Caco-2 (cell line): ENCODE data around the gene CCDC3. TPM values are rescaled to one million over a fixed set of nuclear protein-coding genes. Genes with fewer than 3 reads are reported as not detected.

Experiments
- BruUV-seq: library from RNA; stranded (reverse); fragments of 400-500 nt; replicated peaks from 2 replicates; lab custom pipeline; 2021; lab: Mats Ljungman, UMichigan
- CTCF ChIA-PET: fragments of 300-600 bp; sonication (Branson Sonifier 250); formaldehyde crosslinking; loops from one replicate; lab custom pipeline; 2022; ENCODE audit warnings: antibody characterized with exemption; lab: Charles Lee
- POLR2A ChIA-PET: fragments of 300-600 bp; sonication (Branson Sonifier 250); formaldehyde crosslinking; loops from one replicate; lab custom pipeline; 2022; ENCODE audit warnings: antibody characterized with exemption; lab: Charles Lee
- DNase-seq, 2 experiments: peaks; one replicate each; pipeline versions ENCODE4 v3.0.0 to v3.0.0-alpha.2; 2020 to 2022
- H3K27me3 ChIP-seq: replicated peaks from 2 replicates; pipeline ENCODE4 v1.6.0; 2011; ENCODE audit warnings: low read length; ENCODE audit not compliant: control insufficient read depth, insufficient read depth
- H3K36me3 ChIP-seq: 2 replicates; pipeline ENCODE4 v1.5.1; 2011; ENCODE audit warnings: low read length; ENCODE audit not compliant: control insufficient read depth, insufficient read depth
- H3K4me1 ChIP-seq: fragments of 250-450 bp; sonication (Bioruptor Pico); 2 replicates; pipeline ENCODE4 v1.5.1; 2020; ENCODE audit warnings: mild to moderate bottlenecking
- H3K4me3 ChIP-seq: 2 replicates; pipeline ENCODE4 v1.5.1; 2011; ENCODE audit warnings: low read depth, mild to moderate bottlenecking, control low read depth, low read length
- H3K9me3 ChIP-seq: fragments of 250-450 bp; sonication (Bioruptor Pico); 2 replicates; pipeline ENCODE4 v1.5.1; 2020; ENCODE audit warnings: mild to moderate bottlenecking, moderate library complexity
- H3K27ac Mint-ChIP-seq: one replicate; pipeline ENCODE4 v1.8.0; 2022; ENCODE audit warnings: mixed read lengths; ENCODE audit not compliant: unreplicated experiment
- H3K27me3 Mint-ChIP-seq: one replicate; pipeline ENCODE4 v1.8.0; 2022; ENCODE audit warnings: mixed read lengths; ENCODE audit not compliant: insufficient read depth, unreplicated experiment
- H3K36me3 Mint-ChIP-seq: one replicate; pipeline ENCODE4 v1.8.0; 2022; ENCODE audit warnings: mild to moderate bottlenecking, mixed read lengths; ENCODE audit not compliant: insufficient read depth, unreplicated experiment
- H3K4me1 Mint-ChIP-seq: one replicate; pipeline ENCODE4 v1.8.0; 2022; ENCODE audit warnings: low read depth, mixed read lengths; ENCODE audit not compliant: unreplicated experiment
- H3K4me3 Mint-ChIP-seq: one replicate; pipeline ENCODE4 v1.8.0; 2022; ENCODE audit warnings: mild to moderate bottlenecking, moderate library complexity, mixed read lengths; ENCODE audit not compliant: unreplicated experiment
- H3K9me3 Mint-ChIP-seq: one replicate; pipeline ENCODE4 v1.8.0; 2022; ENCODE audit warnings: mixed read lengths; ENCODE audit not compliant: unreplicated experiment
- CTCF ChIP-seq, 2 experiments: fragments of 200-600 bp in 1 of 2; IDR thresholded peaks; 1 replicate in 1 of 2; 2 replicates in 1 of 2; pipeline versions ENCODE4 v1.5.1 to v1.8.0; 2011 to 2022; ENCODE audit warnings: antibody characterized with exemption in 1 of 2, control low read depth in 1 of 2, inconsistent platforms in 1 of 2, low read depth in 1 of 2, low read length in 1 of 2, mild to moderate bottlenecking in 1 of 2, moderate library complexity in 1 of 2; ENCODE audit not compliant: insufficient read depth in 1 of 2, severe bottlenecking in 1 of 2, unreplicated experiment in 1 of 2
- intact Hi-C: fragments of 100-400 bp; cut with micrococcal nuclease; formaldehyde crosslinking; loops from one replicate; pipeline ENCODE4 v1.10.0; 2022; ENCODE audit not compliant: unreplicated experiment
- total RNA-seq: library from RNA; stranded (reverse); gene quantifications from 2 replicates; pipeline ENCODE4 v1.2.3, GENCODE V29; 2022

The CCDC3 gene
- total RNA-seq, 1 experiment from 2014 or later: 3.2 TPM

GRCh38 chr10:12966067-12966466 lies 35.4 kb downstream of the CCDC3 start:
- CTCF ChIA-PET: no interaction called here

DNA sequence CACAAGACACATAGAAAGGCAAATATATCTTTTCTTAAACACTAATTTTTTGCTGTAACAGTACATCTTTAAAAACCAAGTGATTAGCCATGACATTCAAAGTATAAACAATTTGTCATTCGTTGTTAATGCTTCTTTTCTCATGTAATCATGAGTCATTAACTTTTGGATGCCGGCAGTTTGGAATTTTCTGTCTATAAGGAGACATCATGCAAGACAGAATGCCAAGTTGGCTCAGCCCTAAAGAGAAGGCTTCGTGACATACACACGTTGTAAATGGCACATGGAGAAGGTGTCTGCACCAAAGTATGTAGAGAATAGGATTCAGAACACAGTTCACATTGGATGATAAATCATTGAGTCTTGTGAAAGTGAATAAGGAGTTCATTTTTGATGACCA lies 35.9 kb downstream of the CCDC3 start:
- H3K4me1 ChIP-seq: peaks cover 6% of the 10 kb centered on the region

More at GRCh38 chr10:12966067-12966466, 35.4 kb downstream of the CCDC3 start:
- H3K36me3 ChIP-seq: no peaks in the 10 kb centered on the region
- peaks cover 1% of the 10 kb centered on the region; the same call in 1 of the 2 replicates for H3K4me1 ChIP-seq
- POLR2A ChIA-PET: no interaction called here
- no peak overlapping the region for H3K4me3 ChIP-seq
- H3K36me3 Mint-ChIP-seq: no peaks in the 10 kb centered on the region
- TF ChIP-seq CTCF (IDR thresholded peaks at IDR 0.05; ENCODE audit: insufficient read depth in 1 of 2, low read depth in 1 of 2, low read length in 1 of 2, severe bottlenecking in 1 of 2, unreplicated experiment in 1 of 2): no peak
- H3K27ac Mint-ChIP-seq: no peak overlapping the region
- no TSS peak for BruUV-seq
- peaks cover 9% of the 10 kb centered on the region for H3K27me3 Mint-ChIP-seq
- peaks cover 16% of the 10 kb centered on the region for H3K9me3 Mint-ChIP-seq
- no peaks in the 10 kb centered on the region for H3K4me1 Mint-ChIP-seq
- DNase-seq: no peak
- no peaks in the 10 kb centered on the region for H3K27me3 ChIP-seq
- H3K4me3 Mint-ChIP-seq: no peak overlapping the region
- peaks cover 7% of the 10 kb centered on the region for H3K9me3 ChIP-seq
- intact Hi-C loops: no loop called here

DNA sequence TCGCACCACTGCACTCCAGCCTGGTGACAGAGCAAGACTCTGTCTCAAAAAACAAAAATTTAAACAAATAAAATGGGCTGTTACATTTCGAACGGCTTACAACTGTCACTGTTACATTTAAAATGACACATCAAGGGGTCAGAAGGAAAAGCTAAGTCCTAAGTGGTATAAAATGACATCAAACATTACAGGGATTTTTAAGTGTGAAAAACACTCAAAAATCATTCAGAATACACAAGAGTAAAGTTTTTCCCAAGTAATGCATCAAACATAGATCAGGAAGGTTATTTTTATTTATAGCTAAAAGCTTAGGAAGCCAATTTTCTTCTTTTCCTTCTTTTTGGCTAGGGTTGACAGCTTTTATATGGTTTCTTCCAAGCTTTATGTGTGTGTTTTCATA lies 39.0 kb downstream of the CCDC3 start:
- H3K27me3 ChIP-seq: no peaks in the 10 kb centered on the region
- Mint-ChIP-seq H3K4me3 (no peak overlapping the region), H3K27ac (no peak overlapping the region), H3K4me1 (peaks cover 8% of the 10 kb centered on the region), H3K36me3 (no peaks in the 10 kb centered on the region), H3K27me3 (peaks cover 5% of the 10 kb centered on the region), H3K9me3 (peaks cover 7% of the 10 kb centered on the region)
- H3K4me1 ChIP-seq: peaks cover 20% of the 10 kb centered on the region
- no peak overlapping the region for H3K4me3 ChIP-seq
- no peak for DNase-seq
- no peak for TF ChIP-seq CTCF (IDR thresholded peaks at IDR 0.05; ENCODE audit: insufficient read depth in 1 of 2, low read depth in 1 of 2, low read length in 1 of 2, severe bottlenecking in 1 of 2, unreplicated experiment in 1 of 2)
- intact Hi-C loops: no loop called here
- peaks cover 5% of the 10 kb centered on the region for H3K9me3 ChIP-seq
- CTCF ChIA-PET: interaction anchor here (0.6 kb wide), 1 partner anchor 602 kb away, joined by 4 read pairs; no protein-coding TSS in a partner anchor
- POLR2A ChIA-PET: no interaction called here
- H3K36me3 ChIP-seq: no peaks in the 10 kb centered on the region
- no TSS peak for BruUV-seq

More for the DNA sequence above, 35.9 kb downstream of the CCDC3 start:
- H3K9me3 Mint-ChIP-seq: peaks cover 16% of the 10 kb centered on the region
- no peaks in the 10 kb centered on the region for H3K4me1 Mint-ChIP-seq
- Histone ChIP-seq H3K27me3 (no peaks in the 10 kb centered on the region), H3K4me3 (no peak overlapping the region), H3K36me3 (no peaks in the 10 kb centered on the region), H3K9me3 (peaks cover 7% of the 10 kb centered on the region)
- peaks cover 9% of the 10 kb centered on the region for H3K27me3 Mint-ChIP-seq
- no peak overlapping the region for H3K27ac Mint-ChIP-seq
- ChIA-PET CTCF (no interaction called here), POLR2A (no interaction called here)
- no peak overlapping the region for H3K4me3 Mint-ChIP-seq
- TF ChIP-seq CTCF (IDR thresholded peaks at IDR 0.05; ENCODE audit: insufficient read depth in 1 of 2, low read depth in 1 of 2, low read length in 1 of 2, severe bottlenecking in 1 of 2, unreplicated experiment in 1 of 2): no peak
- DNase-seq: no peak
- intact Hi-C loops: no loop called here
- H3K36me3 Mint-ChIP-seq: no peaks in the 10 kb centered on the region
- no TSS peak for BruUV-seq
